GM12878 (cell line): Measurements from ENCODE around the gene PLD3. TPM values are rescaled to one million over a fixed set of nuclear protein-coding genes. Genes with fewer than 3 reads are reported as not detected.

Source experiments
- ATAC-seq: fragments of 200-7000 bp; cut with Tn5 transposase; 3 replicates; pipeline ENCODE4 v1.9.1; 2020; ENCODE audit warnings: mild to moderate bottlenecking, moderate library complexity
- BruUV-seq: library from RNA; stranded (reverse); fragments of 400-500 nt; replicated peaks from 2 replicates; lab custom pipeline; 2021; lab: Mats Ljungman, UMichigan
- CTCF ChIA-PET: fragments of 300-600 bp; sonication (Branson Sonifier 250); formaldehyde crosslinking; extraction: SDS; loops from one replicate; lab custom pipeline; 2021; ENCODE audit warnings: inconsistent platforms; lab: Yijun Ruan, JAX
- POLR2A ChIA-PET: fragments of 350-600 bp; formaldehyde crosslinking; extraction: SDS; loops from one replicate; lab custom pipeline; 2021; ENCODE audit warnings: inconsistent platforms; lab: Charles Lee
- RAD21 ChIA-PET: fragments of 300-600 bp; sonication (Branson Sonifier 250); formaldehyde crosslinking; loops from one replicate; lab custom pipeline; 2023; ENCODE audit warnings: antibody characterized with exemption; ENCODE audit not compliant: unreplicated experiment; lab: Charles Lee
- SMC1A ChIA-PET: fragments of 300-600 bp; sonication (Branson Sonifier 250); formaldehyde crosslinking; loops from one replicate; lab custom pipeline; 2023; ENCODE audit not compliant: unreplicated experiment, uncharacterized antibody; lab: Charles Lee
- DNase-seq: peaks from one replicate; pipeline ENCODE4 v3.0.0-alpha.2; 2011; ENCODE audit warnings: low read depth, low spot score
- FAIRE-seq: peaks from 3 replicates; lab custom pipeline; 2011; peaks lifted over from hg19 to GRCh38; lab: Jason Lieb, UNC
- H2AFZ ChIP-seq: 2 replicates; pipeline ENCODE4 v1.6.0; 2011; ENCODE audit warnings: low read depth, low read length, control low read depth; ENCODE audit not compliant: control insufficient read depth
- H3K27ac ChIP-seq: 2 replicates; pipeline ENCODE4 v1.5.1; 2011; ENCODE audit warnings: control low read depth; ENCODE audit not compliant: control insufficient read depth, insufficient read depth
- H3K27me3 ChIP-seq, 2 experiments: replicated peaks in 1 of 2; 2 replicates each; pipeline versions ENCODE4 v1.6.0 to v1.6.1; 2011; ENCODE audit warnings: low read length in 1 of 2; ENCODE audit not compliant: control insufficient read depth in 2 of 2, insufficient read depth in 2 of 2
- H3K36me3 ChIP-seq, 2 experiments: 2 replicates each; pipeline ENCODE4 v1.5.1; 2011; ENCODE audit warnings: low read length in 1 of 2; ENCODE audit not compliant: control insufficient read depth in 2 of 2, insufficient read depth in 2 of 2
- H3K4me1 ChIP-seq: 2 replicates; pipeline ENCODE4 v1.6.1; 2011; ENCODE audit warnings: mild to moderate bottlenecking, low read length, moderate library complexity, mixed read lengths; ENCODE audit not compliant: control insufficient read depth, insufficient read depth
- H3K4me2 ChIP-seq: 2 replicates; pipeline ENCODE4 v1.6.0; 2011; ENCODE audit warnings: control low read depth; ENCODE audit not compliant: control insufficient read depth, insufficient read depth
- H3K4me3 ChIP-seq: fragments of 200-600 bp; sonication (generic); 2 replicates; pipeline ENCODE4 v1.5.1; 2016
- H3K79me2 ChIP-seq: 2 replicates; pipeline ENCODE4 v1.6.0; 2011; ENCODE audit warnings: low read length; ENCODE audit not compliant: control insufficient read depth, insufficient read depth
- H3K9ac ChIP-seq: 2 replicates; pipeline ENCODE4 v1.8.0; 2011; ENCODE audit warnings: low read length, control low read depth, mixed read lengths; ENCODE audit not compliant: control insufficient read depth, insufficient read depth
- H3K9me3 ChIP-seq: replicated peaks from 3 replicates; pipeline ENCODE4 v1.5.1; 2011; ENCODE audit warnings: mild to moderate bottlenecking, low read length; ENCODE audit not compliant: control insufficient read depth, insufficient read depth
- H4K20me1 ChIP-seq: 2 replicates; pipeline ENCODE4 v1.6.0; 2011; ENCODE audit not compliant: control insufficient read depth, insufficient read depth
- HDAC6 ChIP-seq: fragments of 200-600 bp; sonication (generic); IDR thresholded peaks from one replicate; pipeline ENCODE4 v1.8.0; 2017; ENCODE audit warnings: antibody characterized with exemption; ENCODE audit not compliant: unreplicated experiment
- NBN ChIP-seq: fragments of 450-650 bp; IDR thresholded peaks from 2 replicates; pipeline ENCODE4 v1.6.1; 2016
- NFYA ChIP-seq: IDR thresholded peaks from 2 replicates; pipeline ENCODE4 v1.6.1; 2011; ENCODE audit warnings: low read depth, mild to moderate bottlenecking, low read length, improper control_type of control experiment, borderline replicate concordance
- PML ChIP-seq: IDR thresholded peaks from 2 replicates; pipeline ENCODE4 v1.6.1; 2012; ENCODE audit warnings: low read length, inconsistent platforms
- SMAD5 ChIP-seq: IDR thresholded peaks from 2 replicates; pipeline ENCODE4 v1.6.1; 2016; ENCODE audit warnings: antibody characterized with exemption, low read depth
- SPI1 ChIP-seq: IDR thresholded peaks from 2 replicates; pipeline ENCODE4 v1.6.1; 2011; ENCODE audit warnings: low read depth, mild to moderate bottlenecking, low read length, moderate library complexity, borderline replicate concordance; ENCODE audit not compliant: insufficient read depth
- TCF12 ChIP-seq: IDR thresholded peaks from 2 replicates; pipeline ENCODE4 v1.6.1; 2011; ENCODE audit warnings: low read depth, mild to moderate bottlenecking, low read length
- WRNIP1 ChIP-seq: IDR thresholded peaks from 2 replicates; pipeline ENCODE4 v1.6.1; 2011; ENCODE audit warnings: low read depth, low read length, improper control_type of control experiment, borderline replicate concordance
- ZBTB11 ChIP-seq: fragments of 450-650 bp; formaldehyde crosslinking; IDR thresholded peaks from 2 replicates; pipeline ENCODE4 v1.5.0; 2022; ENCODE audit warnings: mild to moderate bottlenecking, missing genetic modification characterization
- WGBS: methylation state at CpG from one replicate; pipeline ENCODE4 v1.1.6; 2016; ENCODE audit warnings: low lambda C conversion rate; ENCODE audit not compliant: insufficient replicate concordance, insufficient coverage; ENCODE audit errors: missing lambda C conversion rate; 5-methylcytosine and 5-hydroxymethylcytosine counted together
- in situ Hi-C: fragments of 300-500 bp; cut with MboI; formaldehyde crosslinking; loops from 9 replicates; pipeline ENCODE4 v1.14.3; 2018; ENCODE audit warnings: mixed read lengths
- intact Hi-C: fragments of 100-400 bp; cut with micrococcal nuclease; formaldehyde crosslinking; loops from one replicate; pipeline ENCODE4 v1.14.2; 2022; ENCODE audit not compliant: unreplicated experiment
- polyA plus RNA-seq, 11 experiments: library from polyadenylated mRNA; depleted of rRNA in 4 of 11; unstranded in 6 of 11; stranded (reverse) in 5 of 11; fragments of >200 nt; fragmentation: Nextera tagmentation in 4 of 11; fragmentation: Illumina TruSeq in 1 of 11; extraction: Ambion mirVana in 4 of 11; extraction: Trizol in 1 of 11; gene quantifications; 1 replicate in 1 of 11; 2 replicates in 10 of 11; pipeline versions ENCODE4 v1.2.1 to v1.2.3, GENCODE V29; 2011 to 2016; ENCODE audit warnings: inconsistent platforms in 2 of 11, missing spikeins in 2 of 11, low read depth in 1 of 11
- total RNA-seq, 4 experiments: library from RNA; depleted of rRNA in 3 of 4; stranded (reverse); fragments of >200 nt in 3 of 4; fragmentation: Illumina TruSeq in 1 of 4; extraction: Trizol in 1 of 4; gene quantifications; 2 replicates each; pipeline versions ENCODE4 v1.2.1 to v1.2.3, GENCODE V29; 2013 to 2021

The PLD3 gene
- total and polyA plus RNA-seq, 10 of the 15 experiments (the other 5 are each of a cell fraction or from before 2014, with no cell fraction given) = 1.3 to 134 (median 72.7) TPM

GRCh38 chr19:40418040-40418439, 69.5 kb downstream of the PLD3 start:
- H4K20me1 ChIP-seq = no peaks in the 10 kb centered on the region
- no peaks in the 10 kb centered on the region for H3K27me3 ChIP-seq
- no TSS peak for BruUV-seq
- POLR2A ChIA-PET = interaction anchor here (1.4 to 2.8 kb wide), 2 partner anchors 10 to 14 kb away, joined by 3 to 12 read pairs; no protein-coding TSS in a partner anchor
- SMC1A ChIA-PET = no interaction called here
- CTCF ChIA-PET = interaction anchor here (0.5 to 5.6 kb wide), 3 partner anchors 11 to 15 kb away, joined by 3 to 52 read pairs (median 3); no protein-coding TSS in a partner anchor
- H3K79me2 ChIP-seq = peaks cover 10% of the 10 kb centered on the region
- H3K4me3 ChIP-seq = no peak overlapping the region
- no peak overlapping the region for H2AFZ ChIP-seq
- 93% methylated on average over 3 of the region's 3 CpGs for WGBS
- H3K9ac ChIP-seq = no peak overlapping the region
- no peak for DNase-seq
- peaks cover 22% of the 10 kb centered on the region for H3K4me1 ChIP-seq
- RAD21 ChIA-PET = interaction anchor here (0.8 to 1.5 kb wide), 2 partner anchors 25 to 46 kb away, joined by 3 to 4 read pairs; no protein-coding TSS in a partner anchor
- H3K27ac ChIP-seq = no peak overlapping the region
- peaks cover 0 to 3% of the 10 kb centered on the region in 2 experiments; a peak in 2 of 4 replicates for H3K36me3 ChIP-seq
- no peak for ATAC-seq
- no peak overlapping the region for H3K4me2 ChIP-seq
- FAIRE-seq = no peak
- TF ChIP-seq NBN (0 out of 2 replicates have a peak, but pooled peaks have one; percentile 24), WRNIP1 (no peak)
- intact Hi-C loops = loop anchor here (5.0 kb wide), 1 partner anchor 61 kb away; no protein-coding TSS in a partner anchor
- H3K9me3 ChIP-seq = no peaks in the 10 kb centered on the region
- in situ Hi-C loops = no loop called here

- in situ Hi-C loops (no loop called here), intact Hi-C loops (loop anchor here (5.0 kb wide), 1 partner anchor 62 kb away; no protein-coding TSS in a partner anchor)
- Histone ChIP-seq H3K9ac (no peak overlapping the region), H2AFZ (no peak overlapping the region), H4K20me1 (no peaks in the 10 kb centered on the region), H3K27ac (no peak overlapping the region), H3K27me3 (no peaks in the 10 kb centered on the region), H3K9me3 (no peaks in the 10 kb centered on the region), H3K79me2 (peaks cover 16% of the 10 kb centered on the region), H3K4me3 (no peak overlapping the region), H3K36me3 (peaks cover 0 to 6% of the 10 kb centered on the region in 2 experiments; a peak in 2 of 4 replicates), H3K4me1 (peaks cover 22% of the 10 kb centered on the region), H3K4me2 (no peak overlapping the region)
- ChIA-PET RAD21 (interaction anchor here (2.5 to 2.7 kb wide), 2 partner anchors 45 to 114 kb away, joined by 26 to 28 read pairs; partner anchors contain the start of gene BLVRB), SMC1A (interaction anchor here (2.2 kb wide), 1 partner anchor 8 kb away, joined by 9 read pairs; no protein-coding TSS in a partner anchor), POLR2A (interaction anchor here (0.5 to 1.4 kb wide), 3 partner anchors 11 to 336 kb away, joined by 3 to 4 read pairs (median 3); no protein-coding TSS in a partner anchor), CTCF (interaction anchor here (1.8 to 7.1 kb wide), 5 partner anchors 8 to 102 kb away, joined by 8 to 67 read pairs (median 43); partner anchors contain the start of gene BLVRB)
- FAIRE-seq = no peak
- BruUV-seq = no TSS peak
- ATAC-seq = no peak
- no peak for DNase-seq
- WGBS = 44% methylated on average over 5 of the region's 5 CpGs
- no peak for TF ChIP-seq HDAC6
- no peak for TF ChIP-seq ZBTB11
- TF ChIP-seq PML = no peak
- TF ChIP-seq NFYA = no peak
- TF ChIP-seq TCF12 = no peak
- TF ChIP-seq SMAD5 = no peak
- TF ChIP-seq SPI1 = no peak
Measured at GRCh38 chr19:40419066-40419612, 70.6 kb downstream of the PLD3 start.
